ENCODE measurements around the gene SLC66A2. TPM values are rescaled to one million over a fixed set of nuclear protein-coding genes. Genes with fewer than 3 reads are reported as not detected.

The SLC66A2 gene
- total RNA-seq, 4 donors from 2014 or later: 30.4 to 49.6 (median 35.1) TPM

GRCh38 chr18:79884294-79884962 is 67.0 kb downstream of the SLC66A2 start:
- Histone ChIP-seq H3K9me3 (peaks cover 0 to 23% (median 9%) of the 10 kb centered on the region in 3 donors), H3K27me3 (peaks cover 0 to 8% (median 0%) of the 10 kb centered on the region in 4 donors), H3K4me1 (no peaks in the 10 kb centered on the region), H3K27ac (no peak overlapping the region), H3K4me3 (no peak overlapping the region), H3K36me3 (no peaks in the 10 kb centered on the region)
- DNase-seq: no peak
- 57 to 100% methylated on average over 2 to 5 of the region's 29 CpGs for WGBS, 2 donors
- no peak for TF ChIP-seq CTCF (IDR thresholded peaks at IDR 0.05)
- intact Hi-C loops (cut with DNase I): no loop called here

DNA sequence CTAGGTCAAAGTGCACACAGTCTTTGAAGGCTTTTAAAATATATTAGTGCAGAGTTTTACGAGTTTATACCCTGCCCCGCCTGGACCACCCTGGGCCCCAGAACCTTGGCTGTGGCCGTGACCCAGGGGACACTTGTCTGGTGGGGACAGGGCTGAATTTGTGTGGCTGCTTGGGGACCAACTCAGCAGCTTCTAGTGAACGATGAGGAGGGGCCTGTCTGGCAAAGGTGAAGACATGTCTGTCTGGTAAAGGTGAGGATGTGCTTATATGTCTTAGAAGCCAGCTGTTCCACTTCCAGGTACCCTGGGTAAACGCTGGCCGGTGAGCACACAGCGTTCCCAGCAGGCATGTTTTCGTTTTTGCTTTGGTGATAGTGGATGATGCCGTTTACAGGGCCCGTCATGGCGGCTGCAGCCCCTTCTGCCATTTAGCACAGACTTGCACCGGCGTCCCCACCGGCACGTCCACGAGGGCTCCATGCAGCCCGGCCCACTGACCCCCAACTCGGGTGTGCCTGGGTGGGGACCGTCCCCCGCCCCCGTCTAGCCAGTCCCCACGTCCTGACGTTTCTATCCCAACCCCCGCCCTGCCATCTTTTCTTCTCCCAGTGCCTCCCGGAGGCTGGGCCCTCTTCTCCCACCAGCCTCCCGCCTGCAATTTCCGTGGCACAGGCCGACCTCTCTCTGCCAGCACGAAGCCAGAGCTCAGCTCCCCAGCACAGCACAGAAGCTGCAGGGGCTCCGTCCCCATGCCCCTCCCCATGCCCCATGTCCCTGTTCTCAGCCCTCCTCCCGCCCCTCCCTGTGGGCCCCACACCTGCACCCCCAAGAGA is 67.8 kb downstream of the SLC66A2 start:
- Histone ChIP-seq H3K4me1 (no peaks in the 10 kb centered on the region), H3K27ac (no peak overlapping the region), H3K36me3 (no peaks in the 10 kb centered on the region), H3K27me3 (peaks cover 0 to 13% (median 0%) of the 10 kb centered on the region in 4 donors), H3K4me3 (no peak overlapping the region), H3K9me3 (peaks cover 0 to 16% (median 4%) of the 10 kb centered on the region in 3 donors)
- no peak for DNase-seq
- 65 to 85% methylated on average over 4 to 15 of the region's 31 CpGs for WGBS, 2 donors
- TF ChIP-seq CTCF (IDR thresholded peaks at IDR 0.05) (no peak), POLR2A (IDR thresholded peaks at IDR 0.05) (no peak)
- intact Hi-C loops (cut with DNase I): no loop called here

- Histone ChIP-seq H3K27me3 (peaks cover 0 to 22% (median 0%) of the 10 kb centered on the region in 4 donors), H3K4me3 (no peak overlapping the region), H3K9me3 (peaks cover 0 to 6% (median 4%) of the 10 kb centered on the region in 3 donors), H3K36me3 (no peaks in the 10 kb centered on the region), H3K27ac (no peak overlapping the region), H3K4me1 (no peaks in the 10 kb centered on the region)
- no peak for TF ChIP-seq CTCF (IDR thresholded peaks at IDR 0.05)
- no peak for DNase-seq
- intact Hi-C loops (cut with DNase I): no loop called here
- 95 to 96% methylated on average over 43 to 58 of the region's 68 CpGs for WGBS, 2 donors
These were observed 68.8 kb downstream of the SLC66A2 start for GRCh38 chr18:79882522-79883241.

DNA sequence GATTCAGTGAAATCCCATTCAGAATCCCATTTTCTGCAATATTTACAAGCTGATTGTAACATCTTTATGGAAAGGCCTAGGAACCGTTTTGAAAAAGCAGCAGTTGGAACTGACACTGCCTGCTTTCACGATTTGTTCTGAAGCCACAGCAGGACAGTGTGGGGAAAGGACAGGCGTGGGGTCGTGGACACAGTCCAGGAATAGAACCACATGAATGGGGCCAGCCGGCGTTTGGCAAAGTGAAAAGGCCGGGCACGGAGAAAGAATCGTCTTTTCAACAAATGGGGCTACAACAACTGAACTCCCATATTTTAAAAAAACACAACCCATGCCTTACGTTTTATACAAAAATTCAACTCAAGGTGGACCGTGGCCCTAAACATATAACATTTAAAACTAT is 69.8 kb downstream of the SLC66A2 start:
- H3K27ac ChIP-seq: no peak overlapping the region
- no peak for DNase-seq
- TF ChIP-seq CTCF (IDR thresholded peaks at IDR 0.05) (no peak), POLR2A (IDR thresholded peaks at IDR 0.05) (no peak)
- H3K36me3 ChIP-seq: no peaks in the 10 kb centered on the region
- peaks cover 0 to 8% (median 1%) of the 10 kb centered on the region in 3 donors for H3K4me1 ChIP-seq
- 78 to 89% methylated on average over 9 to 11 of the region's 11 CpGs for WGBS, 2 donors
- H3K27me3 ChIP-seq: peaks cover 0 to 32% (median 0%) of the 10 kb centered on the region in 4 donors
- intact Hi-C loops (cut with DNase I): no loop called here
- no peak overlapping the region for H3K4me3 ChIP-seq
- no peaks in the 10 kb centered on the region for H3K9me3 ChIP-seq
